Measurements from ENCODE around the gene KIAA0753. TPM values are rescaled to one million over a fixed set of nuclear protein-coding genes. Genes with fewer than 3 reads are reported as not detected.

Gene KIAA0753
- polyA plus RNA-seq, 1 of the 3 experiments (the other 2 are of a cell fraction): 7.2 TPM

DNA sequence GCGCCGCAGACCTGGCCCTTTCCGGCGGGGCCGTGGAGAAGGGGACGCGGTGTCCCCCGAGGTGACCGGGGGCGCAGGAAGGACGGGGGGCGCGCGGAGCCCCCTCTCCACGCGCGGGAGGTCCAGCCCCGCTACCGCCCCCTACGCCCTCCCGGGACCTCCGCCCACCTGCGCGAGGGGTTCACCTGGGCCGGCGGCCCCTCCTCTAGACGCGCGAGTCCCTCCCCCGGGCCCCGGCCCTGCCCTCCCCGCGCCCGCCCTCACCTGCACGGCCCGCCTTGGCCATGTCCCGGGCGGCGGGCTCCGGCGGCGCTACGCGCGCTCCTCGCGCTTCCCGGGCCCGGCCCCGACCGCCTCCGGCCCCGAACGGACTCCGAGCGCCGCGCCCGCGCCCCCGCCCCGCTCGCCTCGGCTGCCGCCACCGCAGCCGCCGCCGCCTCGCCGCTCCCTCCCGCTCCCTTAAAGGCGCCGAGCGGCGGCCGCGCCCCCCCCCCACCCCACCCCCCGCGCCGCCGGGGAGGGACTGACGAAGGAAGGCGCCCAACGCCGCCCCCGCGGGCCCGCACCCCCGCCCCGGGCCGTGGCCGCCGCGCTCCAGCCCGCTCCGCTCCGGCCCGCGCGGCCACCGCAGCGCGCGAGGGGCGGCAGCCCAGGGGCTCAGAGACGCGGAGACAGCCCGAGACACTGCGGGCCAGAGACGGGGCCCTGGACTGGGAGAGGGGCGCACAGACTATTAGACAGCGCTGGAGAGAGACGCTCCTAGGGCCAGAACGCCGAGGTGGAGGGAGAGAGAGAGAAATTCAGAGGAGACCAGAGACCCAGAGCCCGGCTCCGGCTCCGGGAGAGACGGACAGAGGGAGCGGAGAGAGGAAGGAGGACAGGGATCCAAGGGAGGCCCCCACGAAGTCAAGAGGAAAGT, 84.1 kb downstream of the KIAA0753 start, which contains the start of gene PITPNM3:
PITPNM3 (minus strand) TSS at position 435 of the 919 bp plus-strand sequence; CDS start at position 286, 149 bp downstream.
- DNase-seq: peak; percentile 75
- Histone ChIP-seq H3K27ac (ENCODE audit: low read depth in 2 of 2, low read length in 1 of 2) (no peak within 1 kb of the TSS), H3K4me1 (ENCODE audit: control insufficient read depth in 1 of 2, insufficient read depth in 2 of 2, low read depth in 1 of 2, low read length in 1 of 2) (peaks cover 0 to 9% of the 10 kb centered on the region in 2 experiments; a peak in 1 of 4 replicates), H3K4me3 (ENCODE audit: low read depth in 2 of 2, low read length in 1 of 2) (peak within 1 kb of the TSS; percentile 40 to 59), H3K9ac (no peak within 1 kb of the TSS), H3F3A (replicated peaks; ENCODE audit: insufficient read depth) (peaks cover 6% of the 10 kb centered on the region), H3K4me2 (peak within 1 kb of the TSS; percentile 98), H3K36me3 (replicated peaks in 1 of 2; ENCODE audit: control insufficient read depth in 1 of 2, insufficient read depth in 2 of 2, low read length in 1 of 2) (no peaks in the 10 kb centered on the region), H3K9me3 (no peaks in the 10 kb centered on the region), H3K9me2 (no peaks in the 10 kb centered on the region), H3K79me2 (ENCODE audit: insufficient read depth) (no peaks in the 10 kb centered on the region), H2AFZ (ENCODE audit: low read depth) (peak within 1 kb of the TSS; percentile 81; the same call in 1 of the 2 replicates), H3K27me3 (ENCODE audit: insufficient read depth) (no peaks in the 10 kb centered on the region), H4K20me1 (ENCODE audit: insufficient read depth) (no peaks in the 10 kb centered on the region)
- ChIA-PET CTCF (interaction anchor here (1.6 kb wide), 1 partner anchor 83 kb away, joined by 8 read pairs; no protein-coding TSS in a partner anchor), POLR2A (no interaction called here)
- 10% methylated on average over 56 of the region's 122 CpGs for WGBS (ENCODE audit: low lambda C conversion rate)
- no peak for TF ChIP-seq TCF12 (IDR thresholded peaks at IDR 0.05)

- ChIA-PET POLR2A (no interaction called here), CTCF (interaction anchor here (0.9 to 1.6 kb wide), 2 partner anchors 82 to 355 kb away, joined by 4 to 8 read pairs; no protein-coding TSS in a partner anchor)
- WGBS (ENCODE audit: low lambda C conversion rate): 0% methylated on average over 3 of the region's 56 CpGs
- peaks cover 0 to 9% of the 10 kb centered on the region in 2 experiments; a peak in 1 of 4 replicates for H3K4me1 ChIP-seq (ENCODE audit: control insufficient read depth in 1 of 2, insufficient read depth in 2 of 2, low read depth in 1 of 2, low read length in 1 of 2)
- TF ChIP-seq NRF1 (IDR thresholded peaks at IDR 0.05; ENCODE audit: low read depth, low read length) (no peak), TCF12 (IDR thresholded peaks at IDR 0.05) (peak; percentile 34; the same call in 1 of the 2 replicates)
- H3K4me3 ChIP-seq (ENCODE audit: low read depth in 2 of 2, low read length in 1 of 2): peak overlapping the region; percentile 40 to 59
- H4K20me1 ChIP-seq (ENCODE audit: insufficient read depth): no peaks in the 10 kb centered on the region
- H2AFZ ChIP-seq (ENCODE audit: low read depth): peak overlapping the region; percentile 81; the same call in 1 of the 2 replicates
- H3F3A ChIP-seq (replicated peaks; ENCODE audit: insufficient read depth): peaks cover 6% of the 10 kb centered on the region
- H3K36me3 ChIP-seq (replicated peaks in 1 of 2; ENCODE audit: control insufficient read depth in 1 of 2, insufficient read depth in 2 of 2, low read length in 1 of 2): no peaks in the 10 kb centered on the region
- no peaks in the 10 kb centered on the region for H3K9me3 ChIP-seq
- no peaks in the 10 kb centered on the region for H3K9me2 ChIP-seq
- H3K9ac ChIP-seq: no peak overlapping the region
- no peak overlapping the region for H3K27ac ChIP-seq (ENCODE audit: low read depth in 2 of 2, low read length in 1 of 2)
- no peaks in the 10 kb centered on the region for H3K27me3 ChIP-seq (ENCODE audit: insufficient read depth)
- peak overlapping the region; percentile 98 for H3K4me2 ChIP-seq
- H3K79me2 ChIP-seq (ENCODE audit: insufficient read depth): no peaks in the 10 kb centered on the region
- peak; percentile 60 for DNase-seq
Measured at GRCh38 chr17:6555331-6556120, 85.0 kb downstream of the KIAA0753 start.

- Histone ChIP-seq H3F3A (replicated peaks; ENCODE audit: insufficient read depth) (peaks cover 6% of the 10 kb centered on the region), H4K20me1 (ENCODE audit: insufficient read depth) (no peaks in the 10 kb centered on the region), H3K79me2 (ENCODE audit: insufficient read depth) (no peaks in the 10 kb centered on the region), H3K9me3 (no peaks in the 10 kb centered on the region), H3K9ac (no peak overlapping the region), H3K27me3 (ENCODE audit: insufficient read depth) (no peaks in the 10 kb centered on the region), H3K4me1 (ENCODE audit: control insufficient read depth in 1 of 2, insufficient read depth in 2 of 2, low read depth in 1 of 2, low read length in 1 of 2) (peaks cover 0 to 9% of the 10 kb centered on the region in 2 experiments; a peak in 1 of 4 replicates), H3K4me2 (peak overlapping the region; percentile 98), H3K27ac (ENCODE audit: low read depth in 2 of 2, low read length in 1 of 2) (no peak overlapping the region), H3K9me2 (no peaks in the 10 kb centered on the region), H2AFZ (ENCODE audit: low read depth) (no peak overlapping the region), H3K4me3 (ENCODE audit: low read depth in 2 of 2, low read length in 1 of 2) (no peak overlapping the region; a peak in 1 of 4 replicates), H3K36me3 (replicated peaks in 1 of 2; ENCODE audit: control insufficient read depth in 1 of 2, insufficient read depth in 2 of 2, low read length in 1 of 2) (no peaks in the 10 kb centered on the region)
- CTCF ChIA-PET: interaction anchor here (0.9 to 1.6 kb wide), 2 partner anchors 82 to 356 kb away, joined by 4 to 8 read pairs; no protein-coding TSS in a partner anchor
- DNase-seq: peak; percentile 32
- POLR2A ChIA-PET: no interaction called here
- WGBS (ENCODE audit: low lambda C conversion rate): 47% methylated on average over 9 of the region's 12 CpGs
- no peak for TF ChIP-seq EP300 (IDR thresholded peaks at IDR 0.05; ENCODE audit: borderline replicate concordance in 1 of 2, low read depth in 1 of 2, low read length in 1 of 2)
- no peak for TF ChIP-seq NFIC (IDR thresholded peaks at IDR 0.05; ENCODE audit: borderline replicate concordance)
- TF ChIP-seq FOXJ3 (CRISPR knock-in tag; IDR thresholded peaks at IDR 0.05): no peak
- TF ChIP-seq, protein P1, sequence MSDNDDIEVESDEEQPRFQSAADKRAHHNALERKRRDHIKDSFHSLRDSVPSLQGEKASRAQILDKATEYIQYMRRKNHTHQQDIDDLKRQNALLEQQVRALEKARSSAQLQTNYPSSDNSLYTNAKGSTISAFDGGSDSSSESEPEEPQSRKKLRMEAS (IDR thresholded peaks at IDR 0.05; ENCODE audit: low read depth): no peak
- TF ChIP-seq CHD2 (IDR thresholded peaks at IDR 0.05; ENCODE audit: low read length, partially characterized antibody): no peak
- TF ChIP-seq ZBTB33 (IDR thresholded peaks at IDR 0.05; ENCODE audit: borderline replicate concordance, low read depth): no peak
- no peak for TF ChIP-seq MEF2A (IDR thresholded peaks at IDR 0.05; ENCODE audit: borderline replicate concordance, low read depth)
- no peak for TF ChIP-seq CTCF (IDR thresholded peaks at IDR 0.05)
- no peak for TF ChIP-seq ELF1 (IDR thresholded peaks at IDR 0.05)
- no peak for TF ChIP-seq RAD21 (IDR thresholded peaks at IDR 0.05; ENCODE audit: low read length)
- TF ChIP-seq POLR2AphosphoS5 (IDR thresholded peaks at IDR 0.05; ENCODE audit: low read depth, low read length): no peak
Measured at GRCh38 chr17:6554871-6555330, 85.6 kb downstream of the KIAA0753 start.

Measured in SK-N-SH (cell line).